ENCODE measurements around the gene GOLM1.
"Not testable (repeated sequence)": the region's sequence is repeated elsewhere in the genome, so short reads cannot be mapped to it uniquely, and the experiment has no call there.

GOLM1 gene

DNA sequence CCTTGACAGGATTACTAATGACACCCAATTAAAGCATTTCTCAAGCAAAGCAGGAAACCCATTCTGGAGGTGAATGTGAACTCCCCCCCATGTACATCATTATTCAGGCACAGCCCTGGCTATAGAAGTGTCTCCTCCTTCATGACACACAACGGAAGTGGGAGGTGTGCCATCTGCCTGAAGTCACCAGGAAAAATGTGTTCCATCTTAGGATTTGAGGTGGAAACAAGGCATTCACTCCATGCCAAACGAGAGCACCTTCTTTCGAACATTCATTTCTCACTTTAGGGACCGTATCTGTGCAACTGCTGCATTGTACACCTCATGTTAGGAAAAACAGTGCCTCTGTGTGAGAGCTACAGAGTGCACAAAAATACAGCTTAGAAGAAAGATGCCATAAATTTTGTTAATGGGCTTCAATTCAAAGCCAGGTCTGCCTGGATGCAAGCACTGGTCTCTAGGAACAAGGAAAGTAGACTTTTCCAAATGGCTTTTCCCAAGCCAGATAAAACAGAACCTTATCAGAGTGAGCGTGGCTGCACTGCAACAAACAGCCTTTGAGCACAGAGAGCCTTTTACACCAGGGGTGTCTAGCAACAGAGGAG lies 19.4 kb downstream of the GOLM1 start:
- DNase-seq: no peak

DNA sequence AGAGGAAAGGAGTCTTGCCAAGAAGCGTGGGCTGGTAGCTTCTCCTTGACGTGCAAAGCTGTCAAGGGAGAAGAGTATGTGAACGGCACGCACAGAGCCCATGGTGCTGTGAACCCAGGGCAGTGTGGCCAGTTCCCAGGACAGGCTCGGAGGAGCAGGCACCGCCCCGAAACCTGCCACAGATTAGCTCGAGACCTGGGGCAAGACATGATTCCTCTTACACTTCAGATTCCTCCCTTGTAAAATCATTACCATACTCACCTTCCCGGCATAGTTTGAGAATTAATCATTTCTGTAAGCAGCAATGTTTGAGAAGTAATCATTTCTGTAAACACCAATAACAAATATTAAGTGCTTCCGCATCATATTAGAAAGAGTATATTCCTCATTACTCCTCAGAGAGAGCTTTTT lies 19.9 kb downstream of the GOLM1 start:
- no peak for DNase-seq

DNA sequence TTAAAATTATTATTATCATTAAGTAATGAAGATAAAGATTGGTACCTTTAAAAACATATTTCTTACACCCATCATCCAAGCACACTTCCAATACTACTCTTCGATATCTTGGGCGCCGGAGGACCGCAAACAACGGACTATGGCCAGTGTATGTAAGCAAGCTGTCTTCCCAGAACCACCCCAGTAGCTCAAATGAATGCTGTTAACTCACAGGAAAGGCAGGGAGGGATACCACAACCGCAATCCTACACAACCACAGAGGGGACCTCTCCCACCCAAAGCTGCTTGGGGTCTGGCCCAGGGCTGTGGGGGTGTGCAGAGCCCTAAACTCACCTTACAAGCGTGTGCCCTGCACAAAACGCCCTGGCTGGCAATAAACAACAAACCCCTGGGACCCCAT lies 20.6 kb downstream of the GOLM1 start:
- DNase-seq: no peak

DNA sequence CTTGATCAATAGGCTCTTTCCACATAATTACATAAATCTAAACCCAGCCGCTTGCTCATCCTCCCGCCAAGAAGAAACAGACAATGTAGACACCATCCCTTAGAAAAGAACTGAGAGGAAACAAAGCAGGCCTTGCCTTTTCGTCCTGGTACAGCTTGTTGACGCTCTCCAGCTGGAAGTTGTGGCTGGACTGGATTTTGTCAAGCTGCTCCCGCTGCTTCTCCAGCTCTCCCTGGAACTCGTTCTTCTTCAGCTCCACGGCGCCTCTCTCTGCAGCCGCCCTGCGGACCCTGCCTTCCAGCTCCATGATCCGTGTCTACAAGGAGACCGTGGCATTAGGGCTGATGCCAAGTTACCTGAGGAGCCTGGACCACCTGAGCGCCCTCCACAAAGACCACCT lies 22.1 kb downstream of the GOLM1 start:
- DNase-seq: no peak

DNA sequence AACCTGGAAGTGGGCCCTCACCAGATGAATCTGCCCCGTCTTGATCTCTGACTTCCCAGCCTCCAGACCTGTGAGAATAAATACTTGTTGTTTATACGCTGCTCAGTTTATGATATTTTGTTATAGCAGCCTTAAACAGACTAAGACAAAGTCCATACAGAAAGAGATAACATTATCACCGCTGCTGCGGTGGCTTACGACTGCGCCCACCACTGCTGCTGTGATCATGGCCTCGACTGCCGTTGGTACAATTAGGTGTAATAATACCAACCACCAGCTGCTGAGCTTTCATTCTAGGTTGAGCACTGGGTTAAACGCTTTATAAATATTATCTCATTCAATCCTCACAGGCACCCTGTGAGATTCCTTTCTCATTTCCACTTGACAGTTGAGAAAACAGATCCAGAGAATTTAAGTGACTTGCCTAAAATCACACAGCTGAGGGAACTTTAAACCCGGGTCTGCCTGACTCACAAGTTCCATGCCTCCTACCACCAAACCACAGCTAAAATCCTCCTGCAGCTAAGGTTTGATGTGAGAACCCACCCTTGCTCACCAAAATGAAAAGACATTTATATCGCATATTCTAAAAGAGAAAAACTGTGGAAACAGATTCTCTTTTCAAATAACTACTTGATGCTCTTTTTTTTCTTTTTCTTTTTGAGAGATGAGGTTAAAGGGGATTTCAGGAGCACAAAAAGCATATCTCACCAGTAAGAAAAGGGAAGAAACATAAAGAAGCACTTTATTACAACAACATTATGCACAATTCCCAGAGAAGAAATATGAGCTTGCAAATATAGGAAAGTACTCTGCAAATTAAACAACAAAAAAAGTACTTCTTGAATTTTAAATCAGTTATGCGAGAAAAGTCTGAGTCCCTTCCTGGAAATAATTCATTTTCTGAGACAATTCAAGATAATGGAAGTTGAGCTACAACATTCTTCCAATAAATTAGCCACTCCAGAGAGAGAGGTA lies 23.9 kb downstream of the GOLM1 start:
- no peak for DNase-seq

DNA sequence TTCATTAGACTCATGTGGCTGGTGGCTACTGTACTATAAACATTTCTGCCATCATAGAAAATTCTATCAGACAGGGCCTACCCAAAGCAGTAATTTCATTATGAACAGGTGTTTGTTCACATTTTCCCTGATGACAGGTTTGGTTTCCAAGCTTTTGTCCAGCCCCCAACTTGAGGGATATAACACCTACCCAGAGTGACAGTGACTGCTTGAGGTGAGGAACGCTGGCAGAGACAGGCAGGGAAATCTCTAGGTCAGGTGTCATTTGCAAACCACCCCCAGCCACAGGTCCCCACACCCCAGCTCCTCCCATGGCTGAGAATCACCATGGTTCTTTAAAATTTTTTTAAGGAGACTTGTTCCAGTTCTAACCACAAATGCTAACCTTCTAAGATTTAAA lies 25.5 kb downstream of the GOLM1 start:
- DNase-seq: no peak

DNA sequence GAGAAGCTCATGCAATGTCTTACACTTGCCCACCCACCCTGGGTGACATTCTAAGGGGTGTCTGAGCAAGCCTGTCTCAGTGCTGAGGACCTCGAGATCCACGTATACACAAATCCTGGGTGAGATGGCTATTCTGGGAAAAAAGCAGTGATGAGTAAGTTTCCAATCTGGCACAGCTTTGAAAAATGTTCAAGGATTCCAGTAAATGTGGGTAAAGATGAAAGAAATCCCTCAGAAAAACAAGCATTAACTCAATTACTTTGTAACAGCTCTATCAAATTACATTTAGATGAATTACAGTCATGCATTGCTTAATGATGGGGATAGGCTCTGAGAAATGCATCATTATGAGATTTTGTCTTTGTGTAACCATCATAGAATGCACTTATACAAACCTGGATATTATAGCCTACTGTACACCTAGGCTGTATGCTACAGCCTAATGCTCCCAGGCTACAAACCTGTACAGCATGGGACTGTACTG lies 26.9 kb downstream of the GOLM1 start:
- no peak for DNase-seq

DNA sequence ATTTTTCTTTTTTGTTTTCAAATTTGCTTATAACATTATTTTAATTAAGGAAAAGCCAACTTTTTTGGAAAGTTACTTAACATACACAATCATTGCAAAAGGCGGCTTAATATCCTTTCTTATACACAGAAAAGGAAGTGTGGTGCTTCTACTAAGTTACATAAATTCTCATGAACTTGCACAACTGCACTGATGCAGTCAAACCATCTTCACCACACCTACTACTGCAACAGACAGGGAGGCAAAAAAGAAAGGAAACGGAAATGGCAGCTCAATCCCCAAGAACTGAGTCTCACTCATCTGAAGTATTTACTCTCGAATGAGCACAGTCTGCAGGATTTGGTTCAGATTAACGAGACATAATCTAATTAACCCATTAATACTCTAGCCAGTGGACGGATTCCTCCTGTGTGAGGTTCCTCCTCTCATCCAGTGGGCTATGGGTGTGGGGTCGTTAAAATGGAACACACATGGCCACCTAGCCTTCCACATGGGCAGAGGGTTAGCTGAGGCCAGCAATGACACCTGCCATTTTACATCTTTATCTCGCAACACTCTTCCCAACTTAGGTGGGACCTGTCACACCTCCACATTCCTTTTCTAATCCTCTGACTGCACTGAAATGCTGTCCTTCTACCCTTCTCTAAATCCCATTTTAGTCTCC lies 30.0 kb downstream of the GOLM1 start:
- no peak for DNase-seq

DNA sequence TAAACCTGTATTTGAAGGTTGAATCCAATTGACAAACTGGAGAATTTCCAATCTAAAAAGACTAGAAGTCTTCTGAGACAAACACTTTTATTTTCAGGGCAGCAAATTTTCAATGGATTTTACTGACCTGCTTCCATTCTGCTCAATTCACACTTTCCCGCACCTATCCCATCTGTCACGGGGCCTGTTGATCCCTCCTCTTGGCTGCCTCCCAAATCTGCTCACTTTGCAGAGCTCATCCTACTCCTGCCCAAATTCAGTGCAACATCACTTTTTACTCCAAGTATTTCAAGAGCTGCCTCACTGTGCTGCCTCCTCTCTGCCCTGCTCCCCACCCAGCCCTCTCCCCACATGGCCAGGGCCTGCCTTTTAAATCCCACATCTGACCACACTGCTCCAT lies 35.1 kb downstream of the GOLM1 start:
- no peak for DNase-seq

DNA sequence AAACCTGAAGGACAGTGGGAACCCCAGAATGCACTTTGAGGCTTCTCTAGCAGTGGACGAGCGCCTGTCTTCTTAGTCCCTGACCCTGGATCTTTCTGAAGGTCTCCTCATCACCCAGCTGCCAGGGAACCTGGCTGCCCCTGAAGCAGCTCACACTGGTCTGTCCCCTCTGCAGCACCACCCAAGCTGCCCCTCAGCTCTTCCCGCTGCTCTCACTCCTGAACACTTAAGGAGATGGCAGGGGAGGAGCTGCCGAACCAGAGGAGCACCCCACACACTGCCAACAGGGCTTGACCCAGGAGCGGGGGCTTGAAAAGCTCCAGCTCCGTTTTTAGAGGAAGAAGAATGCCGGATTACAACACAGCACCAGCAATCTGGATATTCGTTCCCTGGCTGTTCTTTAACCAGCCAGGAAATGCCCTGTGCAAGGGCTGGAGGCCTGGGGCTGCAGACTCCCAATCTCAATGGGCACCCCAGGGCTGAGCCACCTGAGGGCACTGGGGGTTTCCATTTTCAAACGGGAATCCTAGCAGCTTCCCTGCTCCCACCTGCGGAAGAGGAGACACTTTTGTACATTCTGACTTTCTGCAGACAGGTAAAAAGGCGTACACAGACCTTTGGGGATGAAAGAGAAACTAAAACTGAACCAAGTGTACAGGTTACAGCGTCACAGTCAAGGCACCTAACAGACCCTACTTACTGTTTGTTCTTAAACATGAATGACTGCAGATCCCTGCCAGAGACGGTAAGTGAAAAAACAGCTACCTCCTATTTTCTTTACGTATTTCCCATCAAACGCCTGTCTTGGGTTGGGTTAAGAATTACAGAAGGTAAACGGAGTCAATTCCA lies 36.3 kb downstream of the GOLM1 start:
- no peak for DNase-seq

DNA sequence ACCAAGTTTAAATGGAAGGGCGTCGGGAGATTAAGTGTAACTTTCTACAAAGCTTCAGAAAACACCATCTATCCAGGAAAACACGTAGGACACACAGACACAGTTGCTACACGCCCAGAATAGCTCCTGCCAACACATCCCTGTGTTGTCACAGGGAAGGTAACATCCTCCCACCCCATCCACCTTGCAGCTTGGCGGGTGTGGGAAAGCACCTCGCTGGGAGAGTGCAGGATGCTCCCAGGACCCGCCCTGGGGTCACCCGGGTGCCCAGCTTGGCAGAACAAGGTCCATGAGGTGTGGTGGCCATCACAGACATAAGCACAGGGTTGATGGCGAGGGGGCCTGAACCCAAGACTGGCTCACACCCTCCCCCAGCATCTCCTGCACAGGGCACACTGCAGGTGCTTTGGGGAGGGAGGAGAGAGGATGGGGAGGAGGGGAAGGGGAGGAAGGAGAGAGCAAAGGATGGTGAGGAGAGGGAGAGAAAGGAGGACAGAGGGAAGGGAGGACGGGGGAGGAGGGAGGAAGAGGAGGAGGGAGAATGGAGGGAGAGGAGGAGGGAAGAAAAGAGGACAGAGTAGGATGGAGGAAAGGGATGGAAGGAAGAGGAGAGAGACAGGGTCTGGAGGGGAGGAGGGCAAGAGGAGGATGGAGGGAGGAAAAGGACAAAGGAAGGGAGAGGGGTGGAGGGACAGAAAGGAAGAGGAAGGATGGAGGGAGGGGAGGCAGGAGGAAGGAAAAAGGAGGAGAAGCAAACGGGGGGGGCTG lies 37.2 kb downstream of the GOLM1 start:
- DNase-seq: no peak

DNA sequence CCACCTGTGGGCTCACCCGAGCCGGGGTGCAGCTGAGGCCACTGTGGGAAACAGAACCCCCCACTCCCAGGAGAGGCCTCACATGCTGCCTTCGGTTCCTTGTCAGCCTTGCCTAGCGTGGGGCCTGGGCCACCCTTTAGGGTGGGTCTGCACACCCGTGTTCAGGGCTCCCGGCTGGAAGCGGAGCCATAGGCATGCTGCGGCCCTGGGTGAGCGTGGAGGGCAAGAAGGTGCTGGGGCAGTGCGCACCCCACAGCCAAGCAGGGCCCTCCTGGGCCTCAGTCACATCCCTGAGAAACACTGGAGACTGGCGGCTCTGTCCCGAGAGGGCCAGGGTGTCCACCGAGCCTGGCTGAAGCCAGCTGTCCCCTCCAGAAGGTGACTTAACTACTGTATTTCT lies 41.9 kb downstream of the GOLM1 start:
- no peak for DNase-seq

DNA sequence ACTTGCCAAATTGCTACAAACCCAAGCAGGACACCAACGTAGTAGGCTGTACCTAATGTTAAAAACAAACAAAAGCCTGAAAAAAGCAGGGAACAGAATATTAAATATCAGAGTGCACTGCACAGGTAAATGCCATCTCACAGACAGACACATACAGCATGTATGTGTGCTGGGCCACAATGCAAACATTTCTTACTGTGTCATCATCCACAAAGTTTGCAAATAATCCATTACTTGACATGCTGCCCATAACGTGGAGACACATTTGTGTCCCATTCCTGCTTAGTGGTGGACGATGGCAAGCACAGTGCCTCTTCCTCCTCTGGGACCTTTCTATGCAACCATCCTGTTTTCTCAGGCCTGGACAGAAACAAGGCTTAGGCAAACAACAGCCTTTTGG lies 44.7 kb downstream of the GOLM1 start:
- DNase-seq: no peak

DNA sequence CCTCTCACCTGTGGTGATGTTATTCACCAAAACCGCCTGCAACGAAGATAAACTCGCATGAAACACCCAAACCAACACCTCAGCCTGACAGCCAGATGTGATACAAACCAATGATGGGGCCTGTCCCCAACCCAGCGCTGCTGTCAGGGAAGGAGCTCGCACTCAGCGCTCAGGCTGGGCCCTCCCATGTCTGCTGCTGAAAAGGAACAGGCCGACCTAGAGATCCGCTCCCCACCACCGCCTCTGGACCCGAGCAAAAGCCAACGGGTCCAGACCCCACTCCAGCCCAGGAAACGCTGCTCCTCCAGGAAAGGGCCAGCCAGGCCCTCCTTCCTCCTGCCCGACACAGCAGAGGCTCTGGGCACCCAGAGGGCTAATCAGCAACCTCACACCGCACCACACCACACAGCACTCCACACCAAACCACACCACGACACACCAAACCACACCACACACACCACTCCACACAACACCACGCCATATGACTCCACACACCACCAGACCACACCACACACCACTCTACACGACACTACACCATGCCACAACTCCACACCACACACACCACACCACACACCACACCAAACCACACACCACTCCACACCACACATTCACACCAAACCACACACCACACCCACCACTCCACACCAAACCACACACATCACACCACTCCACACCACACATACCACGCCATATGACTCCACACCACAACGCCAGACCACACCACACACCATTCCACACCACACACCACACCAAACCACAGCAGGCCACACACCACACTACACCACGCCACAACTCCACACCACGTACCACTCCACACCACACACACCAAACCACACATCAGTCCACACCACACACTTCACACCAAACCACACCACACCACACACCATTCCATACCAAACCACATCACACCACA lies 46.5 kb downstream of the GOLM1 start:
- DNase-seq: no peak

DNA sequence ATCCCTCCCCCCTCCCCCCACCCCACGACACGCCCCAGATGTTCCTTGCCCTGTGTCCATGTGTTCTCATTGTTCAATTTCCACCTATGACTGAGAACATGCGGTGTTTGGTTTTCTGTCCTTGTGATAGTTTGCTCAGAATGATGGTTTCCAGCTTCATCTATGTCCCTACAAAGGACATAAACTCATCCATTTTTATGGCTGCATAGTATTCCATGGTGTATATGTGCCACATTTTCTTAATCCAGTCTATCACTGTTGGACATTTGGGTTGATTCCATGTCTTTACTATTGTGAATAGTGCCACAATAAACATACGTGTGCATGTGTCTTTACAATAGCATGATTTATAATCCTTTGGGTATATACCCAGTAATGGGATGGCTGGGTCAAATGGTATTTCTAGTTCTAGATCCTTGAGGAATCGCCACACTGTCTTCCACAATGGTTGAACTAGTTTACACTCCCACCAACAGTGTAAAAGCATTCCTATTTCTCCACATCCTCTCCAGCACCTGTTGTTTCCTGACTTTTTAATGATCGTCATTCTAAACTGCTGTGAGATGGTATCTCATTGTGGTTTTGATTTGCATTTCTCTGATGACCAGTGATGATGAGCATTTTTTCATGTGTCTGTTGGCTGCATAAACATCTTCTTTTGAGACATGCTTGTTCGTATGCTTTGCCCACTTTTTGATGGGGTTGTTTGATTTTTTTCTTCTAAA lies 51.2 kb downstream of the GOLM1 start:
- not testable (repeated sequence) for DNase-seq

DNA sequence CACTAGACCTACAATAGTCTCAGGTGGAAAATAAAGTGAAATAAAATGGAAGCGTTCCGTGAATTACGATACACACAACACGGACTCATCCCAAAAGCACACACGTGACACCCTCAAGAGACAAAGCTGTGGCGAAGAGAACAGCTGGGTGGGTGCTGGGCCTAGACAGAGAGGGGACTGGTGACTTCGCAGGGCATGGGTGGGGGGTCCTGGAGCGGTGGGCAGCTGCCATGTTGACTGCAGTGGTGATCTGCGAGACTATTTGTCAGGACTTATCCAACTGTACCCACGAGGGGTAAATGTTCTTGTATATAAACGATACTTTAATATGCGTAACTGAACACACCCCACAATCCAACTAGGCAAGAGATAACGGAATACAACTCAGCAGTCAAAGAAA lies 52.0 kb downstream of the GOLM1 start:
- no peak for DNase-seq

DNA sequence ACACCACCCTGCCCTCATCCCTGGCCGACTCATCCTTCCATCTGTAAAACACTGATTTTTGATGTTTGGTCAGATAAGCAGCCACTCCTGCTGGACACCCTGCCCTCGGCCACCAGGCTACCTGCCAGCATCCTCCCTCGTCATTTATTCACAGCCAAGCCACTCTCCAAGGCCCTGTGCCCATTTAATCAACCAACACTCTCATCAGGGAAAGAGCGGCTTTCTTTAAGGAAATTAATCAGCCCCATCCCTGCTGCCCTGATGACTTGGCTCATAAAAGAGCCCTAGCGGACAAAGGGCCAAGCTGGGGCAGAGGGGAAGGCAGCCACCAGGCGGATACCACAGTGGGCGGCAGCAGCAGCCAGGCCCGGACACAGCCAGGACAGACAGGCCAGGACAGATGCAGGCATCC lies 52.4 kb downstream of the GOLM1 start:
- no peak for DNase-seq

DNA sequence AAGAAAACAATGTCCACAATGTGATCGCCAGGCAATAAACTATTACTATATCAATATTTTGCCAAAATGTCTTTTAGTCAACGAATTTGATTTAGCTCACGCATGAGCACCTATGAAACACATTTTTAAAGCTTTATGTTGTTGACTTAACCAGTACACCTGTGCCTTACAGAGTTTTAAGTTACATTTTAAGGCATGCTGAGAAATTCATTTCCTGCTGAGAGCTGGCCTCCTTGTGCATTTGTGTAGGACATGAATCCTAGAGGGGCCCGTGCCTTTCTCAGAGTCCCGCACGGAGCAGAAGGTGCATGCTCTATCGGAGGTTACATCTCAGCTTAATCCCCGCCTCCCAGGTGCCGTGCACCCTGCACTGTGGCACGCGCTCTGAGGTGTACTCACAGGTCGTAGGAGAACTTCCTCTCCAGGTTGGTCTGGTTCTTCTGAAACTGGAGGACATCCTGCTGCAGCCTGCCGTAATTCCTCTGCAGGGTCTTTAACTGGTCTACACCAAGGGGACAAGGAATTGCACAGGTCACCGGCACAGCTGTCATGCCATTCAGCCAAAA lies 53.2 kb downstream of the GOLM1 start:
- DNase-seq: no peak

DNA sequence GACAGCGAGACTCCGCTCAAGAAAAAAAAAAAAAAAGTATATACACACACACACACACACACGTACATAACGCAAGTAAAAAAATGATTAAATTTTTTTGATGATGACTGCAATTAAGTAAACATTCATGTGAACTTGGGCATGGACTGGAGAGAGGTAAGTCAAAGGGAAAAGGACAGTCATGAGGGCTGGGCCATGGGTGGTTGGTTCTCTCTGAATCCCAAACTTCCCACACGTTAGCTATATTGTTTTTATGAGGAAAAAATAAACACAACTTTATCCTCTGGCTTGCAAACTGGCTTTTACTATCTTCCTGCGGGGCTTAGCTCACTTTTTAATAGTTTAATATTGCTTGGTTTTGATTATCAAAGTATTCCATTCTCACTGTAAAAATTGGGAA lies 53.7 kb downstream of the GOLM1 start:
- DNase-seq: no peak

DNA sequence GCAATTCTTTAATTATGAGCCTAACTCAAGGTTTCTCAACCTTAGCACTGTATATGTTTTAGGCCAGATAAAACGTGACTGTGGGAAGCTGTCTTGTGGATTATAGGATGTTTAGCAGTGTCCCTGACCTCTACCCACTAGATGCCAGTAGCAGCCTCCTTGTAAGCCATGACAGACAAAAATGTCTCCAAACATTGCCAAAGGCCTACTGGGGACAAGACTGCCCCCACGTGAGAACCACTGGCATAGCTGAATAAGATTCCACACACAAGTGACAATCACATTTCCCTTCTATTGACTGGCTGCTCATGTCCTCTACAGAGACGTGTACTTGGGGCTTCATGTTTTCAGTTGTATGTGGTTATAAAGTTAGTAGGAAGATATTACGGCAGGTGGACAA lies 55.4 kb downstream of the GOLM1 start:
- no peak for DNase-seq
